ENCODE data around the gene C1S. TPM values are rescaled to one million over a fixed set of nuclear protein-coding genes. Genes with fewer than 3 reads are reported as not detected.

Gene C1S
- total RNA-seq, 3 donors from 2014 or later (not counting 1 experiment from before 2014, with no cell fraction given) = 1.6 to 1.9 (median 1.9) TPM

GRCh38 chr12:7061596-7061995 lies 1.1 kb downstream of the C1S start:
- WGBS (ENCODE audit: insufficient coverage) = 97% methylated on average over 7 of the region's 7 CpGs

GRCh38 chr12:7064516-7064915 lies 4.0 kb downstream of the C1S start:
- no peak overlapping the region for H3K27ac Mint-ChIP-seq
- no peaks in the 10 kb centered on the region for H3K9me3 Mint-ChIP-seq
- Histone ChIP-seq H3K27me3 (ENCODE audit: control insufficient read depth, insufficient read depth, low read length) (no peaks in the 10 kb centered on the region), H3K4me1 (ENCODE audit: control insufficient read depth, insufficient read depth, low read length) (no peaks in the 10 kb centered on the region), H3K4me3 (ENCODE audit: low read length) (no peak overlapping the region), H3K27ac (ENCODE audit: low read length) (no peak overlapping the region), H3K9me3 (ENCODE audit: control insufficient read depth, insufficient read depth, low read length) (no peaks in the 10 kb centered on the region), H3K36me3 (ENCODE audit: control insufficient read depth, insufficient read depth, low read length) (no peaks in the 10 kb centered on the region)
- 76% methylated on average over 3 of the region's 3 CpGs for WGBS (ENCODE audit: insufficient coverage)
- peaks cover 7 to 14% of the 10 kb centered on the region in 2 donors for H3K27me3 Mint-ChIP-seq (ENCODE audit: low read depth in 2 of 2)
- no peaks in the 10 kb centered on the region for H3K36me3 Mint-ChIP-seq
- DNase-seq = no peak
- no peak for TF ChIP-seq CTCF (IDR thresholded peaks at IDR 0.05)
- intact Hi-C loops (cut with micrococcal nuclease) = no loop called here
- no peaks in the 10 kb centered on the region for H3K4me1 Mint-ChIP-seq
- ATAC-seq = no peak
- no peak overlapping the region for H3K4me3 Mint-ChIP-seq

More at GRCh38 chr12:7061596-7061995, 1.1 kb downstream of the C1S start:
- DNase-seq (no peak), ATAC-seq (no peak)
- Mint-ChIP-seq H3K36me3 (no peaks in the 10 kb centered on the region), H3K4me3 (no peak overlapping the region), H3K4me1 (no peaks in the 10 kb centered on the region), H3K9me3 (no peaks in the 10 kb centered on the region), H3K27me3 (ENCODE audit: low read depth in 2 of 2) (peaks cover 7 to 14% of the 10 kb centered on the region in 2 donors), H3K27ac (no peak overlapping the region)
- Histone ChIP-seq H3K27me3 (ENCODE audit: control insufficient read depth, insufficient read depth, low read length) (no peaks in the 10 kb centered on the region), H3K36me3 (ENCODE audit: control insufficient read depth, insufficient read depth, low read length) (no peaks in the 10 kb centered on the region), H3K4me1 (ENCODE audit: control insufficient read depth, insufficient read depth, low read length) (no peaks in the 10 kb centered on the region), H3K4me3 (ENCODE audit: low read length) (no peak overlapping the region), H3K9me3 (ENCODE audit: control insufficient read depth, insufficient read depth, low read length) (no peaks in the 10 kb centered on the region), H3K27ac (ENCODE audit: low read length) (no peak overlapping the region)
- TF ChIP-seq CTCF (IDR thresholded peaks at IDR 0.05) = no peak
- intact Hi-C loops (cut with micrococcal nuclease) = no loop called here

GRCh38 chr12:7065073-7065623 lies 4.6 kb downstream of the C1S start:
- H3K27me3 Mint-ChIP-seq (ENCODE audit: low read depth in 2 of 2) = peaks cover 7 to 11% of the 10 kb centered on the region in 2 donors
- Histone ChIP-seq H3K9me3 (ENCODE audit: control insufficient read depth, insufficient read depth, low read length) (no peaks in the 10 kb centered on the region), H3K27ac (ENCODE audit: low read length) (no peak overlapping the region), H3K27me3 (ENCODE audit: control insufficient read depth, insufficient read depth, low read length) (no peaks in the 10 kb centered on the region), H3K4me3 (ENCODE audit: low read length) (no peak overlapping the region), H3K4me1 (ENCODE audit: control insufficient read depth, insufficient read depth, low read length) (no peaks in the 10 kb centered on the region), H3K36me3 (ENCODE audit: control insufficient read depth, insufficient read depth, low read length) (no peaks in the 10 kb centered on the region)
- no peaks in the 10 kb centered on the region for H3K9me3 Mint-ChIP-seq
- no peak overlapping the region for H3K4me3 Mint-ChIP-seq
- 99% methylated on average over 5 of the region's 7 CpGs for WGBS (ENCODE audit: insufficient coverage)
- no peaks in the 10 kb centered on the region for H3K36me3 Mint-ChIP-seq
- ATAC-seq (no peak), DNase-seq (no peak)
- intact Hi-C loops (cut with micrococcal nuclease) = no loop called here
- no peak for TF ChIP-seq CTCF (IDR thresholded peaks at IDR 0.05)
- no peaks in the 10 kb centered on the region for H3K4me1 Mint-ChIP-seq
- no peak overlapping the region for H3K27ac Mint-ChIP-seq

- Mint-ChIP-seq H3K9me3 (no peaks in the 10 kb centered on the region), H3K4me1 (no peaks in the 10 kb centered on the region), H3K36me3 (no peaks in the 10 kb centered on the region), H3K4me3 (no peak overlapping the region), H3K27me3 (ENCODE audit: low read depth in 2 of 2) (peaks cover 4 to 9% of the 10 kb centered on the region in 2 donors), H3K27ac (no peak overlapping the region)
- DNase-seq = no peak
- H3K27me3 ChIP-seq (ENCODE audit: control insufficient read depth, insufficient read depth, low read length) = no peaks in the 10 kb centered on the region
- no peak overlapping the region for H3K27ac ChIP-seq (ENCODE audit: low read length)
- H3K4me1 ChIP-seq (ENCODE audit: control insufficient read depth, insufficient read depth, low read length) = no peaks in the 10 kb centered on the region
- no peaks in the 10 kb centered on the region for H3K36me3 ChIP-seq (ENCODE audit: control insufficient read depth, insufficient read depth, low read length)
- no peak for TF ChIP-seq CTCF (IDR thresholded peaks at IDR 0.05)
- ATAC-seq = no peak
- H3K4me3 ChIP-seq (ENCODE audit: low read length) = no peak overlapping the region
- WGBS (ENCODE audit: insufficient coverage) = 92% methylated on average over 1 of the region's 2 CpGs
- intact Hi-C loops (cut with micrococcal nuclease) = no loop called here
- H3K9me3 ChIP-seq (ENCODE audit: control insufficient read depth, insufficient read depth, low read length) = no peaks in the 10 kb centered on the region
These were observed 6.1 kb downstream of the C1S start for GRCh38 chr12:7066596-7066995.
